Measurements from ENCODE around the gene COG4.

DNA sequence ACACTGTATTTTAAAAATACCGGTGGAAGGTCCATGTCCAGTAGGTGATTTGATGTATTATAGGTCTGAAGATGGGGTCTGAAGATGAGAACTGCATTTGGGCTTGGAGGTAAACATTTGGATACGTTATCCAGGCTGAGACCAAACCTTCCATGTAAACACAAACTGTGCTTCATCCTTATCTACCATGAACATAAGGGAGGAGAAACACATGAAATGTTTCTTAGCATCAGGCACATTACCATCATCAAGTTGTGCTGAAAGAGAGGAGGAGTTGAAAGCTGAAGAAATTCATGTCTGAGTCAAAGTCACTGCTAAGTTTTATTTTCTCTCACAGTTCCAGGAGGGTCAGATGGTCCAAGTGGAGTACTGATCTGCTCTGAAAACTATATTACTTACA is 11.6 kb upstream of the COG4 start:
- TF ChIP-seq, protein P1, sequence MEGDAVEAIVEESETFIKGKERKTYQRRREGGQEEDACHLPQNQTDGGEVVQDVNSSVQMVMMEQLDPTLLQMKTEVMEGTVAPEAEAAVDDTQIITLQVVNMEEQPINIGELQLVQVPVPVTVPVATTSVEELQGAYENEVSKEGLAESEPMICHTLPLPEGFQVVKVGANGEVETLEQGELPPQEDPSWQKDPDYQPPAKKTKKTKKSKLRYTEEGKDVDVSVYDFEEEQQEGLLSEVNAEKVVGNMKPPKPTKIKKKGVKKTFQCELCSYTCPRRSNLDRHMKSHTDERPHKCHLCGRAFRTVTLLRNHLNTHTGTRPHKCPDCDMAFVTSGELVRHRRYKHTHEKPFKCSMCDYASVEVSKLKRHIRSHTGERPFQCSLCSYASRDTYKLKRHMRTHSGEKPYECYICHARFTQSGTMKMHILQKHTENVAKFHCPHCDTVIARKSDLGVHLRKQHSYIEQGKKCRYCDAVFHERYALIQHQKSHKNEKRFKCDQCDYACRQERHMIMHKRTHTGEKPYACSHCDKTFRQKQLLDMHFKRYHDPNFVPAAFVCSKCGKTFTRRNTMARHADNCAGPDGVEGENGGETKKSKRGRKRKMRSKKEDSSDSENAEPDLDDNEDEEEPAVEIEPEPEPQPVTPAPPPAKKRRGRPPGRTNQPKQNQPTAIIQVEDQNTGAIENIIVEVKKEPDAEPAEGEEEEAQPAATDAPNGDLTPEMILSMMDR (IDR thresholded peaks at IDR 0.05; ENCODE audit: borderline replicate concordance, extremely low read depth, low read length, poor library complexity, severe bottlenecking), result no peak
- no peak for TF ChIP-seq EZH2 (IDR thresholded peaks at IDR 0.05; ENCODE audit: borderline replicate concordance, low read depth, low read length, severe bottlenecking)
